ENCODE measurements around the gene AGXT.

AGXT gene

GRCh38 chr2:240868286-240869108, at the start of gene AGXT:
Gene AGXT, plus strand, starts transcription at chr2:240868824. Its CDS starts 42 bp downstream, at chr2:240868866.
- ATAC-seq (no peak), DNase-seq (no peak)

DNA sequence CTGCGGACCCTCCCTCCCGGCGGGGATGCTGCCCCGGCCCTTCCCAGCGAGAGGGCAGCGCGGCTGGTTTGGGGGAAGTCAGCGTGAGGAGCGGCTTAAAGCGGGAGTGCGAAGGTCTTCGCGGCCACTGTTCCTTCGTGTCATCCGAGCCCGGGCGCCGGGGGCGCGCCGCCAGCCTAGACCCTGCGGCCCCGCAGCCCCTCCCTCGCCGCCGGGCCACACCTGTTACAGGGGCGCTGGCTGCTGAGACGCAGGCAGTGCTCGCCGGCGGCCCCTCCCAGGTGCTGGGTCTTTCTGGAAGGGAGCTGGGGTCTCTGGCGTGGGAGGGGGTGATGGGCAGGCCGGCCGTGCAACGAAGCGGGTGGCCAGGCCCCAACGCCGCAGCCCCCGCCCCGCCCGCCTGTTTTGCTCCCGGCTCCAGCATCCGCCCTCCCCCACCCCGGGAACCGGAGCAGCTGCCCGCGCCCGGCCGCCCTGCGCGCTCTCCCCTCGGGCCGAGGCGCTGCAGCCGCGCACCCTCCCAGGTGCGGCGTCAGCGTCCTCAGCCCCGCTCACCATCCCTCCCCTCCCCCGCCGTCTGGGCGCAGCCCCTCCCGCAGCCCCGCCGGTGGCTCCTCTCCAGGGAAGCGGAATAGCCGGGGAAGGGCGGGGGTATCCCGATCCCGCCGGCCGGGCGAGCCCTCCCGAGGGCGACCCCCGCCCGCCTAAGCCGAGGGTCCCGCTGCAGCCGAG, 49.3 kb upstream of the AGXT start:
- ATAC-seq (no peak), DNase-seq (peak; percentile 9)

- ATAC-seq (peak; percentile 34), DNase-seq (peak; percentile 27)
These were observed 48.6 kb upstream of the AGXT start, which contains the start of gene KIF1A for GRCh38 chr2:240819858-240820606. Gene KIF1A, minus strand, starts transcription at chr2:240820219. Its CDS starts 22,467 bp downstream, at chr2:240797752.

DNA sequence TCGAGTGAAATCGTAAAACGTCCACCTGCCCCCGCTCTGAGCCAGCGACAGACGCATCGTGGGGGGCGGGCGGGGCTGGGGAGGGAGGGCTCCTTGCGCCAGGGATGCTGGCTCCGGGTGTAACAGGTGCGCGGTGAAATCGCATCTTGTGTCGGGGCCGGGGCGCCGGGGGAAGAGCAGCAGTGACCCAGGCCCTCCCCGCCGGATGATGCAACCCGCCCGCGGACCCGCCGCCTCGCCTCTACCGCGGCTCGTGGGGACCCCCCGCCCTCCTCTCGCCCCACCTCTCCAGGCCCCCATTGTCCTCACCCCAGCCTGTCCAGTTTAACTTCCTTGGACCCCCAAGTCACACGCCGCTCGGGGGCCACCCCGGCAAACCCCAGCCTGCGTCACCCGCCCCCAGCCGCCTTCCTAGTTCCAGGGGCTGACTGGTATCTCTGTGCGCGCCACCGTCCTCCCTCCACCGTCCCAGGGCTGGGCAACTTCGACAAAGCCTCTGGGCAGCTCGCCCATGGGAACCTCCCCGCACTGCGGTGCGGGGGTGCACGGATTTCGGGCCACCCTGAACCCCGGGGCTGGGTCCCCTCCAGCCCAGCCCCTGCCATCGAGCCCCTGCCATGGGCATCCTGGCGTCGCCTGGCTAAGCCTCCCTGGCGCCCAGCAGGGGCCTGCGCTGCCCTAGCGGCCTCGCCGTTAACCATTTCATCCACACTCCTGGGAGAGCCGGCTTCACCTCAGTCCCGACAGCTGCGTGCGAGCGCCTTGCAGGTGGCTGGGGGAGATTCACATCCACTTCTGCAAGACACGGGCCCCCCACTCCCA, 47.8 kb upstream of the AGXT start:
- peak; percentile 59 for DNase-seq
- ATAC-seq: peak; percentile 51

DNA sequence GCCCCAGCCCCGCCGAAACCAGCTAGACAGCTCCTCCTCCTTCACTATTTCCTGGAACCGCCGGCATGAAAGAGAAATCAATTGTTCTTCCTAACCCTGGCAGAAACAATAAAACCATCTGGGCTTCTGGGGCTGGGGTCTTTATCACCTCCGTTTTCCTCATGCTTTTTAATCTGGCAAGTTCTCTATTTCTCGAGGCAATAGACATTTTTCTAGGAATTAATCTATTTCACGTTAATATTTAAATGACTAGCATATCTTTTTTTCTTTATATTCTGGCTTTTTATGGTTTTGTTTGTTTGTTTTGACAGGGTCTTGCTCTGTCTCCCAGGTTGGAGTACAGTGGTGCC, 47.2 kb upstream of the AGXT start:
- ATAC-seq (no peak), DNase-seq (no peak)

DNA sequence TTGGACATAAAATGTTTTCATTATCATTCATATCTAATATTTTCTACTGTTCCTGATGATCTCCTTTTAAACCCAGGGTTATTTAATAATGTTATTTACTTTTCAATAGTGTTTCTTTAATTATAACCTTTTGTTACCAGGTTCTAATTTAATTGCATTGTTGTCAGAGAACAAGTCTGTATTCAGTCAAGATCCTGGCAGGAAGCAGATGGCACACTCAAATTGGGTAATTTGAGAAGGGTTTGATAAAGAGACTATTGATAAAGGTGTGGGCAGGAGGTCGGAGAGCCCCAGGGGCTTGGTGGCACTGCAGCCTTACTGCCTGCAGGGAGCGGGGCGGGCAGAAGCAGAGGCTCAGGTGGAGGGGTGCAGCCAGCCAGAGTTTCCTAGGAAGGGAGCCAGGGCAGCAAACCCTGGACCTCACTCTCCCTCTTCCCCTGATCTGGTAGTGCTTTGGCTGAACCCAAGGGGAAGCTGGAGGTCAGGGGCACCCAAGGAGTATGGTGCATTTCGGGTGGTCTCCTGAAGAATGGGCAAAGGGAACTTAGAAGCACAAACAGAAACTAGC, 46.3 kb upstream of the AGXT start:
- no peak for ATAC-seq
- no peak for DNase-seq

GRCh38 chr2:240823449-240824336, 44.9 kb upstream of the AGXT start:
- ATAC-seq (no peak), DNase-seq (no peak)

- no peak for ATAC-seq
These were observed 43.1 kb upstream of the AGXT start for GRCh38 chr2:240825476-240825875.

DNA sequence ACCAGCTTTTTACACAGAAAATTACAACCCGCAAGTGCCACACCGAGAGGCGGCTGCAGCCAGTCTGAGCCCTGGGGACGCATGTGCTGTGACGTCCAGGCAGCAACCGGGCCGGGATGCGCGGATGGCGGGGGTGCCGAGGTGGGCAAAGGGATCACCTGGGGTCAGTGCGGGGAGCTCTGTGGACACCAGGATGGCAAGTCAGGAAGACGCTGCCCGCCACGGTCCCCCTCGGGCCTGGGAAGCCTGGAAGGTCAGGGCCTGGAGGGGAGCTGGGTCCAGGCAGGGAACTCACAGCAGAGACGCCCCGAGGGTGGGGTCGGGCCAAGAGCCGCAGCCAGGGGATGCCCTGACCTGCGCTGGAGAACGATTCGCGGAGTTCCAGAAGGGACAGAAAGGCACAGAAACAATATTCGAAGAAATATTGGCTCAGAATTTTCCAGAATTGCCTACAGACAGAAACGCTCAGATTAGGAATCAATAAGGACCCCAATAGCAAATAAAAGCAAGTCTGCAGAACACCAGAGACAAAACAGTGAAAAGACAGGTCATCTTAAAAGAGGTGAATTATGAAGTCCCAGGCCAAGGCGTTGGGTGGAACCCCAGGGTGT, 36.9 kb upstream of the AGXT start:
- DNase-seq: no peak
- ATAC-seq: no peak

More at GRCh38 chr2:240825476-240825875, 43.1 kb upstream of the AGXT start:
- no peak for DNase-seq

- peak; percentile 92 for ATAC-seq
- peak; percentile 96 for DNase-seq
These were observed 36.4 kb upstream of the AGXT start for GRCh38 chr2:240832205-240832727.

GRCh38 chr2:240832921-240833494, 35.6 kb upstream of the AGXT start:
- DNase-seq (no peak), ATAC-seq (no peak)

DNA sequence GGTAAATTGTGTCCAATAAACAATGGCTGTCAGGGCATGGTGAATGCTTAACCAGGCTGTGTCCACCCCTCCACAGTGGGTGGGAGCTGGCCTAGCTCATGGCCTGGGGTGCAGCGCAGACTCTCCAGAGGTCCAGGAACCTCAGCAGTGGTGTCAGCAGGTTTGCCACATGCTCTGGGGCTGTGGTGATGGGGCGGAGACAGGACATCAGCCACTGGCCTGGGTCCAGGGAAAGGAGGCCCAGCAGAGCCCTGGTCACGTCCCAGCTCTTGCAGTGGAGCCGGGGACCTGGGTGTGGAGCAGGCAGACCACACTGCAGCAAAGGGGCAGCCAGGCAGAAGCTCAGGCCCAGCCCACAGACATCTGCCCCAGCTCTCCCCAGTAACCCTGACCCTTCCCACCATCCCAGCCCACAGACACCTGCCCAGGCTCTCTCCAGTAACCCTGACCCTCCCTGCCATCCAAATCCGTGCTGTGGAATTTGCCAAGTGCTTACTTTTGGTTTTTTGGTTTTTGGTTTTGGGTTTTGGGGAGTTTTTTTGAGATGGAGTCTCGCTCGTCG, 34.8 kb upstream of the AGXT start:
- DNase-seq (no peak), ATAC-seq (no peak)

- DNase-seq (no peak), ATAC-seq (no peak)
These were observed 34.1 kb upstream of the AGXT start for GRCh38 chr2:240834377-240834975.

- ATAC-seq (no peak), DNase-seq (no peak)
These were observed 33.1 kb upstream of the AGXT start for GRCh38 chr2:240835528-240835927.

GRCh38 chr2:240836781-240837467, 31.7 kb upstream of the AGXT start:
- DNase-seq: no peak
- ATAC-seq: no peak

GRCh38 chr2:240837621-240838020, 31.0 kb upstream of the AGXT start:
- no peak for ATAC-seq
- no peak for DNase-seq

GRCh38 chr2:240839152-240840143, 29.2 kb upstream of the AGXT start:
- DNase-seq (no peak), ATAC-seq (no peak)
